LNCaP clone FGC (cell line): ENCODE results near the gene KLC1.
"Not testable (repeated sequence)": the region's sequence is repeated elsewhere in the genome, so short reads cannot be mapped to it uniquely, and the experiment has no call there.

Experiments used
- DNase-seq: peaks from one replicate; pipeline ENCODE4 v3.0.0-alpha.2; 2011; ENCODE audit warnings: low read depth
- H3K4me3 ChIP-seq: 2 replicates; pipeline ENCODE4 v1.5.1; 2011; ENCODE audit warnings: mild to moderate bottlenecking, low read depth, low read length, control low read depth
- CTCF ChIP-seq: IDR thresholded peaks from 2 replicates; pipeline ENCODE4 v1.5.1; 2012; ENCODE audit warnings: mild to moderate bottlenecking; ENCODE audit not compliant: control insufficient read depth, insufficient read depth; ENCODE audit errors: extremely low read depth

The KLC1 gene

GRCh38 chr14:103597623-103598377 is 31.2 kb upstream of the KLC1 start:
- H3K4me3 ChIP-seq = no peak overlapping the region
- no peak for DNase-seq
- no peak for TF ChIP-seq CTCF

GRCh38 chr14:103600503-103600902 is 28.5 kb upstream of the KLC1 start:
- H3K4me3 ChIP-seq = no peak overlapping the region
- DNase-seq = no peak
- TF ChIP-seq CTCF = no peak

GRCh38 chr14:103604620-103605019 is 24.4 kb upstream of the KLC1 start:
- TF ChIP-seq CTCF = no peak
- DNase-seq = no peak
- no peak overlapping the region for H3K4me3 ChIP-seq

- TF ChIP-seq CTCF = peak; percentile 24; the same call in 1 of the 2 replicates
- DNase-seq = no peak
- no peak overlapping the region for H3K4me3 ChIP-seq
Measured at GRCh38 chr14:103606963-103607668, 21.9 kb upstream of the KLC1 start.

- no peak for TF ChIP-seq CTCF
- DNase-seq = no peak
- H3K4me3 ChIP-seq = no peak overlapping the region
Measured at GRCh38 chr14:103607822-103608221, 21.2 kb upstream of the KLC1 start.

GRCh38 chr14:103609081-103609480 is 19.9 kb upstream of the KLC1 start:
- not testable (repeated sequence) for H3K4me3 ChIP-seq, DNase-seq

- no peak for DNase-seq
- TF ChIP-seq CTCF = no peak
- no peak overlapping the region for H3K4me3 ChIP-seq
Measured at GRCh38 chr14:103611215-103611614, 17.8 kb upstream of the KLC1 start.
